OCI-LY7 (cell line): ENCODE results near the gene SOCS6. TPM values are rescaled to one million over a fixed set of nuclear protein-coding genes. Genes with fewer than 3 reads are reported as not detected.

ENCODE experiments used
- BruUV-seq: library from RNA; stranded (reverse); fragments of 400-500 nt; replicated peaks from 2 replicates; lab custom pipeline; 2021; lab: Mats Ljungman, UMichigan
- CTCF ChIA-PET: fragments of 300-600 bp; sonication (Branson Sonifier 250); formaldehyde crosslinking; loops from one replicate; lab custom pipeline; 2022; ENCODE audit warnings: antibody characterized with exemption; ENCODE audit not compliant: unreplicated experiment; lab: Charles Lee
- POLR2A ChIA-PET: fragments of 300-600 bp; sonication (Branson Sonifier 250); formaldehyde crosslinking; loops from one replicate; lab custom pipeline; 2022; ENCODE audit warnings: antibody characterized with exemption; lab: Charles Lee
- DNase-seq: peaks from one replicate; pipeline ENCODE4 v3.0.0-alpha.2; 2015; ENCODE audit warnings: low spot score
- H2AFZ ChIP-seq: fragments of 200-600 bp; sonication (generic), shearing (Covaris generic); 2 replicates; pipeline ENCODE4 v1.6.1; 2014; ENCODE audit warnings: mild to moderate bottlenecking, antibody characterized with exemption, low read length, moderate library complexity
- H3K27ac ChIP-seq: fragments of 200-600 bp; sonication (generic); 2 replicates; pipeline ENCODE4 v1.5.1; 2014; ENCODE audit warnings: mixed run types, low read depth, mild to moderate bottlenecking, moderate library complexity, low read length, inconsistent platforms; ENCODE audit not compliant: poor library complexity, severe bottlenecking
- H3K36me3 ChIP-seq: fragments of 200-600 bp; sonication (generic); 2 replicates; pipeline ENCODE4 v1.6.1; 2014; ENCODE audit warnings: mild to moderate bottlenecking, antibody characterized with exemption, low read length, moderate library complexity, mixed read lengths; ENCODE audit not compliant: insufficient read depth
- H3K4me1 ChIP-seq: fragments of 200-600 bp; sonication (generic); 2 replicates; pipeline ENCODE4 v1.5.1; 2014; ENCODE audit warnings: mild to moderate bottlenecking, low read length; ENCODE audit not compliant: insufficient read depth, poor library complexity, severe bottlenecking
- H3K4me2 ChIP-seq: fragments of 200-600 bp; sonication (generic); 2 replicates; pipeline ENCODE4 v1.6.1; 2014; ENCODE audit warnings: mild to moderate bottlenecking, low read length
- H3K4me3 ChIP-seq: fragments of 200-600 bp; sonication (generic); 2 replicates; pipeline ENCODE4 v1.5.1; 2014; ENCODE audit warnings: mild to moderate bottlenecking, low read depth, low read length; ENCODE audit not compliant: poor library complexity, severe bottlenecking
- H3K79me2 ChIP-seq: fragments of 200-600 bp; sonication (generic); 2 replicates; pipeline ENCODE4 v1.6.1; 2016; ENCODE audit warnings: low read depth, mild to moderate bottlenecking, low read length, moderate library complexity, mixed read lengths; ENCODE audit not compliant: insufficient read depth
- H3K9me2 ChIP-seq: fragments of 200-600 bp; sonication (generic); 2 replicates; pipeline ENCODE4 v1.6.1; 2016; ENCODE audit warnings: mild to moderate bottlenecking, low read length, mixed read lengths; ENCODE audit not compliant: insufficient read depth
- H3K9me3 ChIP-seq: fragments of 200-600 bp; sonication (generic); 2 replicates; pipeline ENCODE4 v1.6.1; 2014; ENCODE audit warnings: mild to moderate bottlenecking, mixed run types, low read length, mixed read lengths
- H4K20me1 ChIP-seq: fragments of 200-600 bp; sonication (generic); 2 replicates; pipeline ENCODE4 v1.6.1; 2014; ENCODE audit warnings: mild to moderate bottlenecking, antibody characterized with exemption, low read length, moderate library complexity, mixed read lengths; ENCODE audit not compliant: insufficient read depth
- EZH2phosphoT487 ChIP-seq: fragments of 200-600 bp; sonication (generic); IDR thresholded peaks from 2 replicates; pipeline ENCODE4 v1.6.1; 2018; ENCODE audit warnings: low read depth, borderline replicate concordance, mild to moderate bottlenecking, mixed run types, antibody characterized with exemption, low read length, moderate library complexity, mixed read lengths
- intact Hi-C: fragments of 100-400 bp; cut with micrococcal nuclease; formaldehyde crosslinking; loops from one replicate; pipeline ENCODE4 v1.10.0; 2022; ENCODE audit not compliant: unreplicated experiment
- total RNA-seq, 2 experiments: library from RNA; depleted of rRNA in 1 of 2; stranded (reverse); fragments of >200 nt in 1 of 2; shearing (Covaris generic) in 1 of 2; gene quantifications; 2 replicates each; pipeline ENCODE4 v1.2.3, GENCODE V29; 2014 to 2022
- TF ChIP-seq, protein P1 (sequence below): fragments of 200-600 bp; sonication (generic); conservative IDR thresholded peaks from 2 replicates; pipeline ENCODE4 v1.5.1; 2014; ENCODE audit warnings: mild to moderate bottlenecking, antibody characterized with exemption, low read length, moderate library complexity, mixed read lengths

Gene SOCS6
- total RNA-seq, 2 experiments from 2014 or later: not detected

DNA sequence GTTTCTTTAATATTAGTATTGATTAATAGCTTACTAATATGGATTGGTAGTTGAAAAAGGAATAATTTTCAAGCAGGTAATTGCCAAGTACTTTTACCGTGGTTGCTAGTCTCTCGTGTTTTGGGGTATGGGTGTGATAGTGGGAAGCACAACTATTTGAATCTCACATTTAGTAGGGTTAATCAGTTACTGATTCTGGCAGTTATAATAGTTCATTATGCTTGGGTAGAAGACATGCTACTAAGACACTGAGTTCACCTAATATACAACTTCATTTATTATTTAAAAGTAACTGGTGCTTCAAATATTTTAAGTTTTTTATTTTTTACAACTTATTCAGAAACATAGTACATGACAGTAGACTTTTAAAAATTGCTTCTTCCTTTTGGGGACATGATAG lies 33.5 kb downstream of the SOCS6 start:
- no peaks in the 10 kb centered on the region for H3K9me3 ChIP-seq
- DNase-seq: no peak
- H3K36me3 ChIP-seq: no peaks in the 10 kb centered on the region
- H3K4me1 ChIP-seq: no peaks in the 10 kb centered on the region
- no peak overlapping the region for H3K4me2 ChIP-seq
- TF ChIP-seq, protein P1, sequence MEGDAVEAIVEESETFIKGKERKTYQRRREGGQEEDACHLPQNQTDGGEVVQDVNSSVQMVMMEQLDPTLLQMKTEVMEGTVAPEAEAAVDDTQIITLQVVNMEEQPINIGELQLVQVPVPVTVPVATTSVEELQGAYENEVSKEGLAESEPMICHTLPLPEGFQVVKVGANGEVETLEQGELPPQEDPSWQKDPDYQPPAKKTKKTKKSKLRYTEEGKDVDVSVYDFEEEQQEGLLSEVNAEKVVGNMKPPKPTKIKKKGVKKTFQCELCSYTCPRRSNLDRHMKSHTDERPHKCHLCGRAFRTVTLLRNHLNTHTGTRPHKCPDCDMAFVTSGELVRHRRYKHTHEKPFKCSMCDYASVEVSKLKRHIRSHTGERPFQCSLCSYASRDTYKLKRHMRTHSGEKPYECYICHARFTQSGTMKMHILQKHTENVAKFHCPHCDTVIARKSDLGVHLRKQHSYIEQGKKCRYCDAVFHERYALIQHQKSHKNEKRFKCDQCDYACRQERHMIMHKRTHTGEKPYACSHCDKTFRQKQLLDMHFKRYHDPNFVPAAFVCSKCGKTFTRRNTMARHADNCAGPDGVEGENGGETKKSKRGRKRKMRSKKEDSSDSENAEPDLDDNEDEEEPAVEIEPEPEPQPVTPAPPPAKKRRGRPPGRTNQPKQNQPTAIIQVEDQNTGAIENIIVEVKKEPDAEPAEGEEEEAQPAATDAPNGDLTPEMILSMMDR: no peak
- TF ChIP-seq EZH2phosphoT487: no peak
- no peak overlapping the region for H2AFZ ChIP-seq
- no peaks in the 10 kb centered on the region for H3K79me2 ChIP-seq
- no peak overlapping the region for H3K27ac ChIP-seq
- no peak overlapping the region for H3K4me3 ChIP-seq
- CTCF ChIA-PET: no interaction called here
- H3K9me2 ChIP-seq: no peaks in the 10 kb centered on the region
- BruUV-seq: no TSS peak
- intact Hi-C loops: no loop called here
- H4K20me1 ChIP-seq: no peaks in the 10 kb centered on the region
- POLR2A ChIA-PET: no interaction called here

GRCh38 chr18:70322928-70323327 lies 34.1 kb downstream of the SOCS6 start:
- no peak for DNase-seq
- Histone ChIP-seq H3K79me2 (no peaks in the 10 kb centered on the region), H3K9me3 (no peaks in the 10 kb centered on the region), H4K20me1 (no peaks in the 10 kb centered on the region), H3K36me3 (no peaks in the 10 kb centered on the region), H3K9me2 (no peaks in the 10 kb centered on the region), H3K4me3 (no peak overlapping the region), H3K4me1 (no peaks in the 10 kb centered on the region), H3K4me2 (no peak overlapping the region), H2AFZ (no peak overlapping the region), H3K27ac (no peak overlapping the region)
- no peak for TF ChIP-seq EZH2phosphoT487
- TF ChIP-seq, protein P1: no peak
- CTCF ChIA-PET: no interaction called here
- BruUV-seq: no TSS peak
- intact Hi-C loops: no loop called here
- POLR2A ChIA-PET: no interaction called here

- BruUV-seq: no TSS peak
- H3K4me2 ChIP-seq: no peak overlapping the region
- no peaks in the 10 kb centered on the region for H3K9me2 ChIP-seq
- H3K79me2 ChIP-seq: no peaks in the 10 kb centered on the region
- no peak for DNase-seq
- intact Hi-C loops: no loop called here
- H3K36me3 ChIP-seq: no peaks in the 10 kb centered on the region
- H3K9me3 ChIP-seq: no peaks in the 10 kb centered on the region
- H3K4me1 ChIP-seq: no peaks in the 10 kb centered on the region
- ChIA-PET CTCF (no interaction called here), POLR2A (no interaction called here)
- no peak overlapping the region for H3K27ac ChIP-seq
- H3K4me3 ChIP-seq: no peak overlapping the region
- H2AFZ ChIP-seq: no peak overlapping the region
- no peaks in the 10 kb centered on the region for H4K20me1 ChIP-seq
- TF ChIP-seq EZH2phosphoT487: no peak
- TF ChIP-seq, protein P1: no peak
Measured at GRCh38 chr18:70324897-70325296, 36.1 kb downstream of the SOCS6 start.
